ENCODE data around the gene PDE3A. TPM values are rescaled to one million over a fixed set of nuclear protein-coding genes. Genes with fewer than 3 reads are reported as not detected.

The PDE3A gene
- polyA plus RNA-seq, 1 of the 3 experiments (the other 2 are of a cell fraction): 0.67 TPM

DNA sequence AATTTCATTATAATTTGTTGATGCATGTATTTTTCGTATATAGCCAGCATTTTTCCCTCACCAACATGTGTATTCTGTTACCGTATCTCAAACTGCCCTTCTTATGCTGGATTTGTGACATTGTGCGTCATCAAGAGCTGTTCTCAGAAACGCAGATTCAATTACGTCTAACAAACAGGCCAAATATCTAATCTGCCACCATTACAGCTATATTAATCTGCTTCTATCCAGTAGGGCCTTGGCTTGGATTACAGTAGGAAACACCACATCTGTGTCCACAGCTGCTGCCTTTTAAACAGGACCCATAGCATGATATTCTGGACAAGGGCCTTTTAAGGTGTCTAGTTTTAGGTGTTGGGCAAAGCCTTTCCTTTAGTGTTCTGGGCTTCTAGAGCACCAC is 140.6 kb downstream of the PDE3A start:
- no peaks in the 10 kb centered on the region for H4K20me1 ChIP-seq (ENCODE audit: insufficient read depth)
- H3F3A ChIP-seq (replicated peaks; ENCODE audit: insufficient read depth): peaks cover 9% of the 10 kb centered on the region
- no peaks in the 10 kb centered on the region for H3K9me3 ChIP-seq
- no peaks in the 10 kb centered on the region for H3K27me3 ChIP-seq (ENCODE audit: insufficient read depth)
- peaks cover 6 to 12% of the 10 kb centered on the region in 2 experiments; a peak in 2 of 4 replicates for H3K4me1 ChIP-seq (ENCODE audit: control insufficient read depth in 1 of 2, insufficient read depth in 2 of 2, low read depth in 1 of 2, low read length in 1 of 2)
- CTCF ChIA-PET: interaction anchor here (0.7 to 3.0 kb wide), 6 partner anchors 13 to 141 kb away, joined by 3 to 14 read pairs (median 4); no protein-coding TSS in a partner anchor
- peak; percentile 23; the same call in 1 of the 2 replicates for TF ChIP-seq TCF12 (IDR thresholded peaks at IDR 0.05)
- TF ChIP-seq, protein P1, sequence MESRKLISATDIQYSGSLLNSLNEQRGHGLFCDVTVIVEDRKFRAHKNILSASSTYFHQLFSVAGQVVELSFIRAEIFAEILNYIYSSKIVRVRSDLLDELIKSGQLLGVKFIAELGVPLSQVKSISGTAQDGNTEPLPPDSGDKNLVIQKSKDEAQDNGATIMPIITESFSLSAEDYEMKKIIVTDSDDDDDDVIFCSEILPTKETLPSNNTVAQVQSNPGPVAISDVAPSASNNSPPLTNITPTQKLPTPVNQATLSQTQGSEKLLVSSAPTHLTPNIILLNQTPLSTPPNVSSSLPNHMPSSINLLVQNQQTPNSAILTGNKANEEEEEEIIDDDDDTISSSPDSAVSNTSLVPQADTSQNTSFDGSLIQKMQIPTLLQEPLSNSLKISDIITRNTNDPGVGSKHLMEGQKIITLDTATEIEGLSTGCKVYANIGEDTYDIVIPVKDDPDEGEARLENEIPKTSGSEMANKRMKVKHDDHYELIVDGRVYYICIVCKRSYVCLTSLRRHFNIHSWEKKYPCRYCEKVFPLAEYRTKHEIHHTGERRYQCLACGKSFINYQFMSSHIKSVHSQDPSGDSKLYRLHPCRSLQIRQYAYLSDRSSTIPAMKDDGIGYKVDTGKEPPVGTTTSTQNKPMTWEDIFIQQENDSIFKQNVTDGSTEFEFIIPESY (IDR thresholded peaks at IDR 0.05; ENCODE audit: borderline replicate concordance, low read depth): no peak
- peak; percentile 89 for TF ChIP-seq RCOR1 (IDR thresholded peaks at IDR 0.05; ENCODE audit: low read length)
- peak; percentile 39; the same call in 1 of the 2 replicates for TF ChIP-seq MXI1 (IDR thresholded peaks at IDR 0.05; ENCODE audit: low read depth, low read length)
- TF ChIP-seq EP300 (IDR thresholded peaks at IDR 0.05; ENCODE audit: borderline replicate concordance in 1 of 2, low read depth in 1 of 2, low read length in 1 of 2): peak in 1 of 2 experiments; percentile 98; a peak in 2 of 4 replicates
- no peak for TF ChIP-seq MEF2A (IDR thresholded peaks at IDR 0.05; ENCODE audit: borderline replicate concordance, low read depth)
- TF ChIP-seq ELF1 (IDR thresholded peaks at IDR 0.05): no peak
- TF ChIP-seq FOXJ3 (CRISPR knock-in tag; IDR thresholded peaks at IDR 0.05): peak; percentile 96
- TF ChIP-seq GATA2 (CRISPR knock-in tag; IDR thresholded peaks at IDR 0.05): peak; percentile 93
- peak; percentile 34; the same call in 1 of the 2 replicates for TF ChIP-seq RAD21 (IDR thresholded peaks at IDR 0.05; ENCODE audit: low read length)
- no peak for TF ChIP-seq SIN3A (IDR thresholded peaks at IDR 0.05; ENCODE audit: borderline replicate concordance, low read depth, low read length)
- TF ChIP-seq, protein P2, sequence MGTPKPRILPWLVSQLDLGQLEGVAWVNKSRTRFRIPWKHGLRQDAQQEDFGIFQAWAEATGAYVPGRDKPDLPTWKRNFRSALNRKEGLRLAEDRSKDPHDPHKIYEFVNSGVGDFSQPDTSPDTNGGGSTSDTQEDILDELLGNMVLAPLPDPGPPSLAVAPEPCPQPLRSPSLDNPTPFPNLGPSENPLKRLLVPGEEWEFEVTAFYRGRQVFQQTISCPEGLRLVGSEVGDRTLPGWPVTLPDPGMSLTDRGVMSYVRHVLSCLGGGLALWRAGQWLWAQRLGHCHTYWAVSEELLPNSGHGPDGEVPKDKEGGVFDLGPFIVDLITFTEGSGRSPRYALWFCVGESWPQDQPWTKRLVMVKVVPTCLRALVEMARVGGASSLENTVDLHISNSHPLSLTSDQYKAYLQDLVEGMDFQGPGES (IDR thresholded peaks at IDR 0.05; ENCODE audit: low read depth, low read length): no peak
- TF ChIP-seq YY1 (IDR thresholded peaks at IDR 0.05; ENCODE audit: low read depth): no peak
- peak; percentile 89 for TF ChIP-seq CHD2 (IDR thresholded peaks at IDR 0.05; ENCODE audit: low read length, partially characterized antibody)
- no peak overlapping the region for H2AFZ ChIP-seq (ENCODE audit: low read depth)
- H3K9me2 ChIP-seq: no peaks in the 10 kb centered on the region
- H3K4me2 ChIP-seq: no peak overlapping the region
- H3K4me3 ChIP-seq (ENCODE audit: low read depth in 2 of 2, low read length in 1 of 2): no peak overlapping the region
- H3K36me3 ChIP-seq (replicated peaks in 1 of 2; ENCODE audit: control insufficient read depth in 1 of 2, insufficient read depth in 2 of 2, low read length in 1 of 2): no peaks in the 10 kb centered on the region
- peak overlapping the region in 1 of 2 experiments; percentile 95; a peak in 2 of 4 replicates for H3K27ac ChIP-seq (ENCODE audit: low read depth in 2 of 2, low read length in 1 of 2)
- POLR2A ChIA-PET: interaction anchor here (0.6 to 1.1 kb wide), 2 partner anchors 11 to 141 kb away, joined by 3 to 4 read pairs; partner anchors contain the start of gene PDE3A
- 84% methylated on average over 5 of the region's 5 CpGs for WGBS (ENCODE audit: low lambda C conversion rate)
- peak; percentile 63 for DNase-seq
- peaks cover 6% of the 10 kb centered on the region for H3K79me2 ChIP-seq (ENCODE audit: insufficient read depth)
- H3K9ac ChIP-seq: no peak overlapping the region

DNA sequence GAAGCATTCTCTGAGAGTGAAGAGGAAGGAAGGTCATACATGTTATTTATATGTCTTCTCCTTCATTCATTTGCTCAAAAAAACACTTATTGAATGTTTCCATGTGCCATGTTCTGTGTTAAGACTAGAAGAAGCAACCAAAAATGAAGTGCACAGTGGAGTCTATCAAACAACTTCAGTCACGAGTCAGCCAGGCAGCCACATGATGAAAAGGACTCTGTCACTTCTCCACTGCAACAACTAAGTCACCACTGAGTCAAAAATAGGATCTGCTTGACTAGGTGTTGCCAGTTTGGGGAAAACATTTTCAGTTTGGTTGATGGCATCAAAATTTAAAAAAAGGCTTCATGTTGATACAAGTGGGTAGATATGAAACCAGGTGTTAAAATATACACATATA is 142.5 kb downstream of the PDE3A start:
- H3K36me3 ChIP-seq (replicated peaks in 1 of 2; ENCODE audit: control insufficient read depth in 1 of 2, insufficient read depth in 2 of 2, low read length in 1 of 2): no peaks in the 10 kb centered on the region
- H3F3A ChIP-seq (replicated peaks; ENCODE audit: insufficient read depth): no peaks in the 10 kb centered on the region
- DNase-seq: no peak
- 81% methylated on average over 1 of the region's 1 CpG for WGBS (ENCODE audit: low lambda C conversion rate)
- H3K4me2 ChIP-seq: no peak overlapping the region
- H3K9me2 ChIP-seq: no peaks in the 10 kb centered on the region
- peak overlapping the region in 1 of 2 experiments; percentile 60; a peak in 1 of 4 replicates for H3K27ac ChIP-seq (ENCODE audit: low read depth in 2 of 2, low read length in 1 of 2)
- no peak overlapping the region for H3K4me3 ChIP-seq (ENCODE audit: low read depth in 2 of 2, low read length in 1 of 2)
- peaks cover 0 to 10% of the 10 kb centered on the region in 2 experiments; a peak in 2 of 4 replicates for H3K4me1 ChIP-seq (ENCODE audit: control insufficient read depth in 1 of 2, insufficient read depth in 2 of 2, low read depth in 1 of 2, low read length in 1 of 2)
- TF ChIP-seq TCF12 (IDR thresholded peaks at IDR 0.05) (no peak), EP300 (IDR thresholded peaks at IDR 0.05; ENCODE audit: borderline replicate concordance in 1 of 2, low read depth in 1 of 2, low read length in 1 of 2) (no peak), FOXM1 (IDR thresholded peaks at IDR 0.05; ENCODE audit: low read depth) (no peak), NFIC (IDR thresholded peaks at IDR 0.05; ENCODE audit: borderline replicate concordance) (no peak), ELF1 (IDR thresholded peaks at IDR 0.05) (no peak), GATA2 (CRISPR knock-in tag; IDR thresholded peaks at IDR 0.05) (no peak), RCOR1 (IDR thresholded peaks at IDR 0.05; ENCODE audit: low read length) (no peak), JUND (IDR thresholded peaks at IDR 0.05) (no peak)
- TF ChIP-seq, protein P3, sequence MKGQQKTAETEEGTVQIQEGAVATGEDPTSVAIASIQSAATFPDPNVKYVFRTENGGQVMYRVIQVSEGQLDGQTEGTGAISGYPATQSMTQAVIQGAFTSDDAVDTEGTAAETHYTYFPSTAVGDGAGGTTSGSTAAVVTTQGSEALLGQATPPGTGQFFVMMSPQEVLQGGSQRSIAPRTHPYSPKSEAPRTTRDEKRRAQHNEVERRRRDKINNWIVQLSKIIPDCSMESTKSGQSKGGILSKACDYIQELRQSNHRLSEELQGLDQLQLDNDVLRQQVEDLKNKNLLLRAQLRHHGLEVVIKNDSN (IDR thresholded peaks at IDR 0.05; ENCODE audit: borderline replicate concordance, low read depth): no peak
- no peaks in the 10 kb centered on the region for H3K9me3 ChIP-seq
- H2AFZ ChIP-seq (ENCODE audit: low read depth): no peak overlapping the region
- ChIA-PET CTCF (interaction anchor here (1.2 kb wide), 1 partner anchor 86 kb away, joined by 3 read pairs; no protein-coding TSS in a partner anchor), POLR2A (no interaction called here)
- H3K9ac ChIP-seq: no peak overlapping the region
- H3K79me2 ChIP-seq (ENCODE audit: insufficient read depth): peaks cover 6% of the 10 kb centered on the region
- H3K27me3 ChIP-seq (ENCODE audit: insufficient read depth): no peaks in the 10 kb centered on the region
- no peaks in the 10 kb centered on the region for H4K20me1 ChIP-seq (ENCODE audit: insufficient read depth)

Measured in SK-N-SH (cell line).